IMR-90 (cell line): ENCODE results near the gene NEK11. TPM values are rescaled to one million over a fixed set of nuclear protein-coding genes. Genes with fewer than 3 reads are reported as not detected.

Experiments used
- ATAC-seq: fragments of 200-7000 bp; cut with Tn5 transposase; 2 replicates; pipeline ENCODE4 v1.9.1; 2020; ENCODE audit warnings: low read depth, mild to moderate bottlenecking, moderate library complexity
- BruUV-seq: library from RNA; stranded (reverse); fragments of 400-500 nt; replicated peaks from 2 replicates; lab custom pipeline; 2021; lab: Mats Ljungman, UMichigan
- CTCF ChIA-PET: fragments of 300-600 bp; formaldehyde crosslinking; extraction: SDS; loops from one replicate; lab custom pipeline; 2021; ENCODE audit warnings: antibody characterized with exemption; lab: Yijun Ruan, JAX
- POLR2A ChIA-PET: fragments of 300-600 bp; sonication (Branson Sonifier 250); formaldehyde crosslinking; loops from one replicate; lab custom pipeline; 2022; ENCODE audit warnings: antibody characterized with exemption; ENCODE audit not compliant: unreplicated experiment; lab: Charles Lee
- DNase-seq: peaks from one replicate; pipeline ENCODE4 v3.0.0; 2013
- H2AFZ ChIP-seq: replicated peaks from 2 replicates; pipeline ENCODE3; 2013; ENCODE audit warnings: low read length, mild to moderate bottlenecking; ENCODE audit not compliant: poor library complexity
- H2AK5ac ChIP-seq: 2 replicates; pipeline ENCODE4 v1.6.1; 2013; ENCODE audit warnings: low read depth, low read length, inconsistent platforms
- H2AK9ac ChIP-seq: replicated peaks from 2 replicates; pipeline ENCODE3; 2013; ENCODE audit warnings: mild to moderate bottlenecking, low read depth, low read length, moderate library complexity; ENCODE audit not compliant: poor library complexity
- H2BK120ac ChIP-seq: 2 replicates; pipeline ENCODE4 v1.6.1; 2013; ENCODE audit warnings: low read depth, low read length, inconsistent platforms
- H2BK15ac ChIP-seq: 3 replicates; pipeline ENCODE4 v1.6.1; 2013; ENCODE audit warnings: low read depth, low read length, inconsistent platforms
- H2BK20ac ChIP-seq: 2 replicates; pipeline ENCODE4 v1.6.1; 2013; ENCODE audit warnings: low read depth, mild to moderate bottlenecking, inconsistent platforms, low read length, moderate library complexity
- H2BK5ac ChIP-seq: 2 replicates; pipeline ENCODE4 v1.6.1; 2013; ENCODE audit warnings: mild to moderate bottlenecking, low read depth, low read length, inconsistent platforms; ENCODE audit not compliant: poor library complexity, severe bottlenecking
- H3K14ac ChIP-seq: replicated peaks from 2 replicates; pipeline ENCODE4 v1.6.1; 2013; ENCODE audit warnings: low read depth, low read length, inconsistent platforms
- H3K18ac ChIP-seq: 2 replicates; pipeline ENCODE4 v1.6.1; 2013; ENCODE audit warnings: low read depth, low read length, control low read depth
- H3K23ac ChIP-seq: 2 replicates; pipeline ENCODE4 v1.6.1; 2013; ENCODE audit warnings: low read depth, low read length, inconsistent platforms
- H3K27ac ChIP-seq: 2 replicates; pipeline ENCODE4 v1.5.1; 2013; ENCODE audit warnings: mild to moderate bottlenecking, control low read depth, low read length; ENCODE audit not compliant: insufficient read depth
- H3K27me3 ChIP-seq: 2 replicates; pipeline ENCODE4 v1.6.1; 2013; ENCODE audit warnings: low read length; ENCODE audit not compliant: control insufficient read depth, insufficient read depth
- H3K36me3 ChIP-seq: 2 replicates; pipeline ENCODE4 v1.6.1; 2013; ENCODE audit warnings: low read length, mixed read lengths; ENCODE audit not compliant: control insufficient read depth, insufficient read depth
- H3K4ac ChIP-seq: 2 replicates; pipeline ENCODE4 v1.6.1; 2013; ENCODE audit warnings: low read depth, low read length, inconsistent platforms
- H3K4me1 ChIP-seq: 2 replicates; pipeline ENCODE4 v1.6.1; 2013; ENCODE audit warnings: low read length, mixed read lengths; ENCODE audit not compliant: control insufficient read depth, insufficient read depth
- H3K4me2 ChIP-seq: 2 replicates; pipeline ENCODE4 v1.6.1; 2013; ENCODE audit warnings: low read depth, mild to moderate bottlenecking, control low read depth, low read length, moderate library complexity
- H3K4me3 ChIP-seq: 2 replicates; pipeline ENCODE4 v1.5.1; 2013; ENCODE audit warnings: low read depth, mild to moderate bottlenecking, control low read depth, low read length, moderate library complexity; ENCODE audit not compliant: insufficient read depth
- H3K56ac ChIP-seq: 2 replicates; pipeline ENCODE4 v1.6.1; 2013; ENCODE audit warnings: low read length, inconsistent platforms; ENCODE audit not compliant: insufficient read depth; ENCODE audit errors: extremely low read depth
- H3K79me1 ChIP-seq, 2 experiments: 2 replicates each; pipeline ENCODE4 v1.6.1; 2013; ENCODE audit warnings: low read length in 2 of 2, inconsistent platforms in 1 of 2, low read depth in 1 of 2
- H3K9ac ChIP-seq: 2 replicates; pipeline ENCODE4 v1.6.1; 2013; ENCODE audit warnings: low read depth, low read length, control low read depth
- H3K9me1 ChIP-seq: 2 replicates; pipeline ENCODE4 v1.6.1; 2013; ENCODE audit warnings: low read length, inconsistent platforms; ENCODE audit not compliant: insufficient read depth
- H3K9me3 ChIP-seq: 2 replicates; pipeline ENCODE4 v1.6.1; 2013; ENCODE audit warnings: low read length; ENCODE audit not compliant: control insufficient read depth, insufficient read depth
- H4K20me1 ChIP-seq: 2 replicates; pipeline ENCODE4 v1.6.1; 2013; ENCODE audit warnings: low read length, inconsistent platforms; ENCODE audit not compliant: insufficient read depth
- H4K5ac ChIP-seq: 2 replicates; pipeline ENCODE4 v1.6.1; 2013; ENCODE audit warnings: mild to moderate bottlenecking, low read depth, low read length, control low read depth
- H4K8ac ChIP-seq, 2 experiments: 2 replicates each; pipeline ENCODE4 v1.6.1; 2013; ENCODE audit warnings: low read depth in 2 of 2, low read length in 2 of 2, control low read depth in 1 of 2, inconsistent platforms in 1 of 2
- H4K91ac ChIP-seq: 2 replicates; pipeline ENCODE4 v1.6.1; 2013; ENCODE audit warnings: low read depth, low read length, inconsistent platforms; ENCODE audit not compliant: insufficient read depth
- BHLHE40 ChIP-seq: fragments of 150-350 bp; IDR thresholded peaks from 2 replicates; pipeline ENCODE4 v1.6.1; 2016; ENCODE audit warnings: mild to moderate bottlenecking, low read depth, low read length
- CEBPB ChIP-seq: IDR thresholded peaks from 2 replicates; pipeline ENCODE4 v1.6.1; 2012; ENCODE audit warnings: low read depth, low read length, improper control_type of control experiment
- ELK1 ChIP-seq: fragments of 150-350 bp; IDR thresholded peaks from 2 replicates; pipeline ENCODE4 v1.6.1; 2016; ENCODE audit warnings: low read depth, mild to moderate bottlenecking, low read length, moderate library complexity, borderline replicate concordance
- MAFK ChIP-seq: IDR thresholded peaks from 2 replicates; pipeline ENCODE4 v1.6.1; 2012; ENCODE audit warnings: low read depth, low read length, improper control_type of control experiment
- MAZ ChIP-seq: IDR thresholded peaks from 2 replicates; pipeline ENCODE4 v1.6.1; 2012; ENCODE audit warnings: low read depth, mild to moderate bottlenecking, low read length, improper control_type of control experiment, moderate library complexity, borderline replicate concordance
- MXI1 ChIP-seq: IDR thresholded peaks from 2 replicates; pipeline ENCODE4 v1.6.1; 2012; ENCODE audit warnings: low read depth, mild to moderate bottlenecking, low read length, moderate library complexity, borderline replicate concordance
- POLR2A ChIP-seq: IDR thresholded peaks from 2 replicates; pipeline ENCODE4 v1.6.1; 2012; ENCODE audit warnings: mild to moderate bottlenecking, low read depth, low read length
- RAD21 ChIP-seq: IDR thresholded peaks from 2 replicates; pipeline ENCODE4 v1.6.1; 2012; ENCODE audit warnings: low read length, improper control_type of control experiment
- RCOR1 ChIP-seq: IDR thresholded peaks from 2 replicates; pipeline ENCODE4 v1.6.1; 2012; ENCODE audit warnings: mild to moderate bottlenecking, low read length, improper control_type of control experiment; ENCODE audit not compliant: insufficient replicate concordance
- WGBS, 2 experiments: methylation state at CpG; one replicate each; pipeline versions ENCODE4 v1.1.5 to v1.1.7; 2013; ENCODE audit warnings: missing lambda C conversion rate in 2 of 2; ENCODE audit not compliant: insufficient read length in 1 of 2; ENCODE audit errors: extremely low coverage in 2 of 2; 5-methylcytosine and 5-hydroxymethylcytosine counted together
- dilution Hi-C: fragments of 300-500 bp; cut with HindIII; formaldehyde crosslinking; loops from one replicate; pipeline ENCODE4 v1.14.3; 2018; ENCODE audit warnings: low sequenced_read_pairs; ENCODE audit not compliant: unreplicated experiment
- in situ Hi-C: fragments of 300-500 bp; cut with MboI; formaldehyde crosslinking; loops from 3 replicates; pipeline ENCODE4 v1.14.3; 2019; ENCODE audit warnings: low sequenced_read_pairs, inconsistent platforms, mixed read lengths
- intact Hi-C: fragments of 100-400 bp; cut with micrococcal nuclease; formaldehyde crosslinking; loops from 2 replicates; pipeline ENCODE4 v1.10.0; 2022
- polyA plus RNA-seq, 3 experiments: library from polyadenylated mRNA; depleted of rRNA; stranded (reverse); fragments of >200 nt; gene quantifications; 2 replicates each; pipeline ENCODE4 v1.2.3, GENCODE V29; 2012; ENCODE audit warnings: low replicate concordance in 1 of 3
- total RNA-seq: library from RNA; depleted of rRNA; stranded (reverse); fragments of >200 nt; gene quantifications from 2 replicates; pipeline ENCODE4 v1.2.3, GENCODE V29; 2012
- TF ChIP-seq, protein P1 (sequence below): fragments of 150-350 bp; IDR thresholded peaks from 2 replicates; pipeline ENCODE4 v1.6.1; 2017; ENCODE audit warnings: mild to moderate bottlenecking, antibody characterized with exemption, low read length, low read depth

The NEK11 gene
- total and polyA plus RNA-seq, 2 of the 4 experiments (the other 2 are of a cell fraction): 1.1 to 1.6 TPM

DNA sequence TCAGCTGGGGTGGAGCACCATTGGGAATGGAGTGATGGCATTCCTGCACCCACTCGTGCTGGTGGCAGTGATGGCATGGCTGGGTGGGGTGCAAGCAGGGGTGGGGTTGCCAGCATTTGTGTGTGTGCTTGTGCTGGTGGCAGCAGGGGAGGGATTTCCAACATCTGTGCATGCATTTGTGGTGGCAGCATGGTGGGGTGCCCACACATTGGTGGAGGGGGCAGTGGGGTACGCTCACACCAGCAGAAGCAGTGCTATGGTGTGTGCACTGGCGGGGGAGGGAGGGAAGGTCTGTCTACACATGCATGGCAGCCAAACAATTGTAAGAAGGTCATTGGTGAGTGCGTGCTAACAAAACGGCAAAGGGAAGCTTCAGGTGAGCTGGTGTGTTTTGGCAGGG is 278.2 kb downstream of the NEK11 start:
- Histone ChIP-seq H3K23ac (no peak overlapping the region), H4K91ac (no peak overlapping the region), H2BK120ac (no peak overlapping the region), H3K18ac (no peak overlapping the region), H3K9me3 (no peaks in the 10 kb centered on the region), H4K5ac (no peak overlapping the region), H2AK5ac (no peak overlapping the region), H3K9me1 (no peaks in the 10 kb centered on the region), H2AK9ac (no peak overlapping the region), H3K27me3 (no peaks in the 10 kb centered on the region), H3K4ac (no peak overlapping the region), H3K79me1 (no peaks in the 10 kb centered on the region), H3K36me3 (no peaks in the 10 kb centered on the region), H2BK20ac (no peak overlapping the region), H3K56ac (no peak overlapping the region), H3K4me3 (no peak overlapping the region), H3K4me2 (no peak overlapping the region), H4K8ac (no peak overlapping the region), H2AFZ (no peak overlapping the region), H3K9ac (no peak overlapping the region), H3K4me1 (no peaks in the 10 kb centered on the region), H3K27ac (no peak overlapping the region), H2BK5ac (no peak overlapping the region), H2BK15ac (no peak overlapping the region), H4K20me1 (no peaks in the 10 kb centered on the region), H3K14ac (no peak overlapping the region)
- intact Hi-C loops: no loop called here
- BruUV-seq: no TSS peak
- no peak for ATAC-seq
- 60% methylated on average over 2 of the region's 5 CpGs; no CpG with 5 or more reads in 1 of the 2 experiments for WGBS, 2 experiments
- TF ChIP-seq MXI1 (no peak), ELK1 (no peak), MAZ (no peak), CEBPB (no peak), RCOR1 (no peak), POLR2A (no peak), RAD21 (no peak), BHLHE40 (no peak), MAFK (no peak)
- TF ChIP-seq, protein P1, sequence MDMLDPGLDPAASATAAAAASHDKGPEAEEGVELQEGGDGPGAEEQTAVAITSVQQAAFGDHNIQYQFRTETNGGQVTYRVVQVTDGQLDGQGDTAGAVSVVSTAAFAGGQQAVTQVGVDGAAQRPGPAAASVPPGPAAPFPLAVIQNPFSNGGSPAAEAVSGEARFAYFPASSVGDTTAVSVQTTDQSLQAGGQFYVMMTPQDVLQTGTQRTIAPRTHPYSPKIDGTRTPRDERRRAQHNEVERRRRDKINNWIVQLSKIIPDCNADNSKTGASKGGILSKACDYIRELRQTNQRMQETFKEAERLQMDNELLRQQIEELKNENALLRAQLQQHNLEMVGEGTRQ: no peak
- dilution Hi-C loops: no loop called here
- in situ Hi-C loops: no loop called here
- DNase-seq: no peak
- POLR2A ChIA-PET: no interaction called here
- CTCF ChIA-PET: no interaction called here
